A673 (cell line): ENCODE data around the gene CPA5. TPM values are rescaled to one million over a fixed set of nuclear protein-coding genes. Genes with fewer than 3 reads are reported as not detected.

Source experiments
- BruUV-seq: library from RNA; stranded (reverse); fragments of 400-500 nt; replicated peaks from 2 replicates; lab custom pipeline; 2021; lab: Mats Ljungman, UMichigan
- CTCF ChIA-PET: fragments of 300-600 bp; sonication (Branson Sonifier 250); formaldehyde crosslinking; loops from one replicate; lab custom pipeline; 2022; ENCODE audit warnings: antibody characterized with exemption; lab: Charles Lee
- POLR2A ChIA-PET: fragments of 300-600 bp; sonication (Branson Sonifier 250); formaldehyde crosslinking; loops from one replicate; lab custom pipeline; 2022; ENCODE audit warnings: antibody characterized with exemption; ENCODE audit not compliant: low non-redundant PET; lab: Charles Lee
- DNase-seq: peaks from one replicate; pipeline ENCODE4 v3.0.0-alpha.2; 2015; ENCODE audit warnings: low spot score
- H3K27ac ChIP-seq: fragments of 200-600 bp; sonication (generic); 2 replicates; pipeline ENCODE4 v1.5.1; 2016; ENCODE audit warnings: mixed run types, low read depth, mild to moderate bottlenecking, mixed read lengths, antibody characterized with exemption, low read length; ENCODE audit not compliant: poor library complexity, severe bottlenecking
- H3K27me3 ChIP-seq: fragments of 200-600 bp; sonication (generic); replicated peaks from 2 replicates; pipeline ENCODE4 v1.6.1; 2017; ENCODE audit warnings: mixed run types, low read depth, mild to moderate bottlenecking, mixed read lengths, antibody characterized with exemption, low read length; ENCODE audit not compliant: insufficient read depth, poor library complexity
- H3K36me3 ChIP-seq: fragments of 200-600 bp; sonication (generic); 2 replicates; pipeline ENCODE4 v1.6.1; 2016; ENCODE audit warnings: mixed run types, mild to moderate bottlenecking, mixed read lengths, antibody characterized with exemption, low read length; ENCODE audit not compliant: insufficient read depth, poor library complexity, severe bottlenecking
- H3K4me1 ChIP-seq: fragments of 200-600 bp; sonication (generic); 2 replicates; pipeline ENCODE4 v1.6.1; 2017; ENCODE audit warnings: mixed run types, mild to moderate bottlenecking, mixed read lengths, antibody characterized with exemption, low read length; ENCODE audit not compliant: insufficient read depth, poor library complexity, severe bottlenecking
- H3K4me3 ChIP-seq: fragments of 200-600 bp; sonication (generic); 2 replicates; pipeline ENCODE4 v1.5.1; 2016; ENCODE audit warnings: low read depth, mixed run types, mild to moderate bottlenecking, mixed read lengths, low read length; ENCODE audit not compliant: poor library complexity, severe bottlenecking
- H3K9me3 ChIP-seq: fragments of 200-600 bp; sonication (generic); 2 replicates; pipeline ENCODE4 v1.6.1; 2016; ENCODE audit warnings: mixed run types, low read depth, mild to moderate bottlenecking, mixed read lengths, antibody characterized with exemption, low read length; ENCODE audit not compliant: poor library complexity, severe bottlenecking
- EZH2 ChIP-seq: fragments of 200-600 bp; sonication (generic); IDR thresholded peaks from 2 replicates; pipeline ENCODE4 v1.6.1; 2017; ENCODE audit warnings: borderline replicate concordance, low read depth, mild to moderate bottlenecking, mixed read lengths, antibody characterized with exemption, low read length; ENCODE audit not compliant: poor library complexity, severe bottlenecking
- intact Hi-C: fragments of 100-400 bp; cut with micrococcal nuclease; formaldehyde crosslinking; loops from one replicate; pipeline ENCODE4 v1.10.0; 2022; ENCODE audit not compliant: unreplicated experiment
- total RNA-seq: library from RNA; stranded (reverse); gene quantifications from 2 replicates; pipeline ENCODE4 v1.2.3, GENCODE V29; 2021
- TF ChIP-seq, protein P1 (sequence below): fragments of 300-800, 200-600 bp; sonication (generic); conservative IDR thresholded peaks from 2 replicates; pipeline ENCODE4 v1.5.1; 2017; ENCODE audit warnings: low read depth, mild to moderate bottlenecking, antibody characterized with exemption, low read length, moderate library complexity, mixed read lengths

CPA5 gene
- total RNA-seq, 1 experiment from 2014 or later, result not detected

DNA sequence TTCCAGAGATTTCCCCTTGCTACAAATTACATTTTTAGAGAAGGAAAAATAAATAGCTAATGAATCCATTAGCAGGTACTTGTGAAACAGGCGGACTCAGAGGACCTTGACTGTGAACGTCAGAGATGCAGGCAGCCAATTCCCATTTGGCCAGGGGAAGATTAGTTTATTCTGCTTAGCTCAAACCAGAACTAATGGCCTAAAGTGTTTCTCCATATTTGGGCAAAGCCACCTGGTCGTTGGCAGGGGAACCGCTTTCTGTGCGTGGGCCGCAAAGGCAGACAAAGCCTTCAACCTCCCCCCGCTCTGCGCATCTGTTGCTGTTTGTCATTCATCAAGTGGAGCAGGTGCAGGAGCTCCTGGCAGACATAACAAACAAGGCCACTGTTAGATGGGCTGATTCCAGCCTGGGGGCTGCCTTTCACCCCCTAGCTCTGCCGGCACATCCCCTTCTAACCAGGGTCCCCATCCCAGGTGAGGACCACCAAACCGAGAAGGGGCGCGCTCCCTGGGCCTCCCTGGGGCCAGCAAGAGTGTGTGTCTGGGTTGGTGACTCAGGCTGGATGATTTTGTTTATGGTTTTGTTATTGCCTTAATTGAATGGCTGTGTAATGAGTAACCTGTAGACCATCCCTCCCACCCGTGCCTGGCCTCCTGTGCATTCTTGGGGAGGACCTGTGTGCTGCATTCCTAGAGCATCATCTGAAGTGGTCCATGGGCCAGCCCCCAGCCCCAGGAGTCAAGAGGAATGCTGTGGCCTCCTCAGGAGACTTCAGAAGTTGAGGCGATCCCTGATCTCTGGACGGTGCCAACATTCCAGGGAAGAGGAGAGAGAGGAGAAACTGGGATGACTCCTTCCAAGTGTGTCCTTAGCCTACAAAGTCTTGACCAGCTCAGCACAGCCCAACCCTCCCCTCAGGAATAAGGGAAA lies 21.2 kb downstream of the CPA5 start:
- Histone ChIP-seq H3K4me1 (peaks cover 17% of the 10 kb centered on the region), H3K27me3 (no peaks in the 10 kb centered on the region), H3K27ac (peak overlapping the region; percentile 75), H3K36me3 (no peaks in the 10 kb centered on the region), H3K9me3 (no peaks in the 10 kb centered on the region), H3K4me3 (no peak overlapping the region)
- BruUV-seq, result no TSS peak
- intact Hi-C loops, result no loop called here
- CTCF ChIA-PET, result no interaction called here
- DNase-seq, result peak; percentile 69
- no peak for TF ChIP-seq EZH2
- TF ChIP-seq, protein P1, sequence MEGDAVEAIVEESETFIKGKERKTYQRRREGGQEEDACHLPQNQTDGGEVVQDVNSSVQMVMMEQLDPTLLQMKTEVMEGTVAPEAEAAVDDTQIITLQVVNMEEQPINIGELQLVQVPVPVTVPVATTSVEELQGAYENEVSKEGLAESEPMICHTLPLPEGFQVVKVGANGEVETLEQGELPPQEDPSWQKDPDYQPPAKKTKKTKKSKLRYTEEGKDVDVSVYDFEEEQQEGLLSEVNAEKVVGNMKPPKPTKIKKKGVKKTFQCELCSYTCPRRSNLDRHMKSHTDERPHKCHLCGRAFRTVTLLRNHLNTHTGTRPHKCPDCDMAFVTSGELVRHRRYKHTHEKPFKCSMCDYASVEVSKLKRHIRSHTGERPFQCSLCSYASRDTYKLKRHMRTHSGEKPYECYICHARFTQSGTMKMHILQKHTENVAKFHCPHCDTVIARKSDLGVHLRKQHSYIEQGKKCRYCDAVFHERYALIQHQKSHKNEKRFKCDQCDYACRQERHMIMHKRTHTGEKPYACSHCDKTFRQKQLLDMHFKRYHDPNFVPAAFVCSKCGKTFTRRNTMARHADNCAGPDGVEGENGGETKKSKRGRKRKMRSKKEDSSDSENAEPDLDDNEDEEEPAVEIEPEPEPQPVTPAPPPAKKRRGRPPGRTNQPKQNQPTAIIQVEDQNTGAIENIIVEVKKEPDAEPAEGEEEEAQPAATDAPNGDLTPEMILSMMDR, result no peak
- POLR2A ChIA-PET, result no interaction called here

DNA sequence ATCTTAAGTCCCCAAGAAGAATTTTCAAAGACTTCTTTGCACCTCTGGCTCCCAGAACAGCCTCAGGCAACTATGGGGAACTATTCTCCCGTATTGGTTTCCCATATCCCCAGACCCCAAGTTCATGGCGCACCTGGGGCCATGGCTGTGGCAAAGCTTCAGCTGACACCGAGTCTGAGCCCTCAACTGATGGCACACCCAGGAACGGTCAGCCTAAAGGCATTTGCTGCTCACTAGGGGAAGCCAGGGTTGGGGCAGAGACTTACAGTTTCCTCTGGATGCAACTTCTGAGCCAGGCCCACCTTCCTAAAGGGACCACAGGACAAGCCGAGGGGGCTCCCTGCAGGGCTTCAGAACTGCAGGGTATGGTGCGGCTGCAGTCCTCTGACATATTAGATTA lies 21.9 kb downstream of the CPA5 start:
- intact Hi-C loops, result no loop called here
- peaks cover 17% of the 10 kb centered on the region for H3K4me1 ChIP-seq
- H3K27me3 ChIP-seq, result no peaks in the 10 kb centered on the region
- ChIA-PET CTCF (no interaction called here), POLR2A (no interaction called here)
- H3K36me3 ChIP-seq, result no peaks in the 10 kb centered on the region
- BruUV-seq, result no TSS peak
- no peak for TF ChIP-seq EZH2
- TF ChIP-seq, protein P1, result no peak
- H3K9me3 ChIP-seq, result no peaks in the 10 kb centered on the region
- no peak overlapping the region for H3K27ac ChIP-seq
- H3K4me3 ChIP-seq, result no peak overlapping the region
- no peak for DNase-seq

DNA sequence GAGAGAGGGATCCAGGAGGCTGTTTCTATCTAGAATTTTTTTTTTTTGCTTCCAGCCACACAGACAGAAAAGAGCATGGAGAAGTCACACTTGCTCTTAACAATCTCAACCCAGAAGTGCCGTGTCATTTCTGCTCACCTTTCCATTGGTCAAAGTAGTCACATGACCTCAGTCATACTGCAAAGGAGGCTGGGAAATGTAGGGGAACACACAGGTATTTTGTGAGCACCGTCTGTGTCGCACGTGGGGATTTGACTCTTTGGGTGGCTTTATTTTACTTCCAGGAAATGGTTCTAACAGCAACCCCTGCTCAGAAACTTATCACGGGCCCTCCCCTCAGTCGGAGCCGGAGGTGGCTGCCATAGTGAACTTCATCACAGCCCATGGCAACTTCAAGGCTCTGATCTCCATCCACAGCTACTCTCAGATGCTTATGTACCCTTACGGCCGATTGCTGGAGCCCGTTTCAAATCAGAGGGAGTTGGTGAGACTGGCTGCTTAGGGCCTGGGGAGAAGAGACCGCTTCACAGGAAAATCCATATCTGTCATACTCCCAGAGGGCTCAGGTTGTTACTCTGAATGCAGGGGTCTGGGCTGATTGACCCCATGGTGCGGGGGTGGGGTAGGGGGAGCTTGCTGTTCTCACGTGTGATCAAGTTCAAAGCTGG lies 22.6 kb downstream of the CPA5 start:
- Histone ChIP-seq H3K27me3 (no peaks in the 10 kb centered on the region), H3K4me3 (no peak overlapping the region), H3K27ac (no peak overlapping the region), H3K4me1 (peaks cover 17% of the 10 kb centered on the region), H3K9me3 (no peaks in the 10 kb centered on the region), H3K36me3 (no peaks in the 10 kb centered on the region)
- ChIA-PET CTCF (no interaction called here), POLR2A (no interaction called here)
- intact Hi-C loops, result no loop called here
- DNase-seq, result no peak
- no peak for TF ChIP-seq EZH2
- TF ChIP-seq, protein P1, result no peak
- no TSS peak for BruUV-seq
